HepG2 (cell line): Measurements from ENCODE around the gene AMBRA1. TPM values are rescaled to one million over a fixed set of nuclear protein-coding genes. Genes with fewer than 3 reads are reported as not detected.

Experiments
- ARNT2 ChIP-seq: sonication (generic); formaldehyde crosslinking; IDR thresholded peaks from 2 replicates; pipeline ENCODE4 v1.8.0; 2022; ENCODE audit warnings: mild to moderate bottlenecking, low read depth, missing genetic modification reagents, moderate library complexity
- BRD4 ChIP-seq: sonication (generic); formaldehyde crosslinking; IDR thresholded peaks from 2 replicates; pipeline ENCODE4 v1.4.0; 2020; ENCODE audit warnings: missing genetic modification reagents
- ELF3 ChIP-seq: IDR thresholded peaks from 2 replicates; pipeline ENCODE4 v1.6.1; 2016; ENCODE audit warnings: missing genetic modification reagents, missing compliant biosample characterization
- EZH2 ChIP-seq: conservative IDR thresholded peaks from 2 replicates; pipeline ENCODE4 v1.6.1; 2012; ENCODE audit warnings: mild to moderate bottlenecking, low read depth, low read length, moderate library complexity
- GATA4 ChIP-seq: sonication (generic); IDR thresholded peaks from 2 replicates; pipeline ENCODE4 v1.6.1; 2016; ENCODE audit warnings: antibody characterized with exemption, low read depth, borderline replicate concordance
- IRF1 ChIP-seq: sonication (generic); formaldehyde crosslinking; IDR thresholded peaks from 2 replicates; pipeline ENCODE4 v1.4.0; 2020; ENCODE audit warnings: low read depth, mild to moderate bottlenecking, missing genetic modification reagents
- KAT7 ChIP-seq: IDR thresholded peaks from 2 replicates; pipeline ENCODE4 v1.6.1; 2018; ENCODE audit warnings: borderline replicate concordance, missing compliant biosample characterization
- KAT8 ChIP-seq: IDR thresholded peaks from 2 replicates; pipeline ENCODE4 v1.6.1; 2016; ENCODE audit warnings: missing genetic modification reagents, missing compliant biosample characterization
- MAZ ChIP-seq, 2 experiments: sonication (generic) in 1 of 2; formaldehyde crosslinking in 1 of 2; IDR thresholded peaks; 2 replicates each; pipeline versions ENCODE4 v1.5.0 to v1.6.1; 2012 to 2020; ENCODE audit warnings: low read depth in 2 of 2, mild to moderate bottlenecking in 2 of 2, borderline replicate concordance in 1 of 2, improper control_type of control experiment in 1 of 2, low read length in 1 of 2, missing genetic modification reagents in 1 of 2, moderate library complexity in 1 of 2
- POLR2AphosphoS2 ChIP-seq: IDR thresholded peaks from 2 replicates; pipeline ENCODE4 v1.6.1; 2011; ENCODE audit warnings: low read depth, low read length, improper control_type of control experiment
- REPIN1 ChIP-seq: sonication (generic); formaldehyde crosslinking; IDR thresholded peaks from 2 replicates; pipeline ENCODE4 v1.8.0; 2022; ENCODE audit warnings: missing genetic modification reagents, low read depth, mild to moderate bottlenecking, borderline replicate concordance
- SAP130 ChIP-seq: IDR thresholded peaks from 2 replicates; pipeline ENCODE4 v1.6.1; 2016; ENCODE audit warnings: low read depth
- SOX6 ChIP-seq, 2 experiments: fragments of 450-650 bp in 1 of 2; sonication (generic) in 1 of 2; formaldehyde crosslinking in 1 of 2; IDR thresholded peaks; 2 replicates each; pipeline versions ENCODE4 v1.4.0 to v1.6.1; 2017 to 2020; ENCODE audit warnings: antibody characterized with exemption in 1 of 2, mild to moderate bottlenecking in 1 of 2, missing genetic modification reagents in 1 of 2
- THRA ChIP-seq: sonication (generic); formaldehyde crosslinking; IDR thresholded peaks from 2 replicates; pipeline ENCODE4 v1.4.0; 2020; ENCODE audit warnings: missing genetic modification reagents, borderline replicate concordance
- ZBTB44 ChIP-seq: sonication (generic); formaldehyde crosslinking; IDR thresholded peaks from 2 replicates; pipeline ENCODE4 v1.4.0; 2020; ENCODE audit warnings: missing genetic modification reagents
- ZFP36L2 ChIP-seq: sonication (generic); formaldehyde crosslinking; IDR thresholded peaks from 2 replicates; pipeline ENCODE4 v1.4.0; 2020; ENCODE audit warnings: missing genetic modification reagents
- ZFYVE20 ChIP-seq: sonication (generic); formaldehyde crosslinking; IDR thresholded peaks from 2 replicates; pipeline ENCODE4 v1.8.0; 2023; ENCODE audit warnings: low read depth, mild to moderate bottlenecking, moderate library complexity, missing genetic modification reagents, borderline replicate concordance
- ZNF737 ChIP-seq: sonication (generic); formaldehyde crosslinking; IDR thresholded peaks from 2 replicates; pipeline ENCODE4 v1.5.0; 2020; ENCODE audit warnings: missing genetic modification reagents, mild to moderate bottlenecking, borderline replicate concordance
- polyA plus RNA-seq, 8 experiments: library from polyadenylated mRNA; depleted of rRNA in 3 of 8; stranded (reverse) in 7 of 8; unstranded in 1 of 8; fragments of >200 nt; fragmentation: Illumina TruSeq in 4 of 8; extraction: Trizol in 4 of 8; gene quantifications; 2 replicates each; pipeline versions ENCODE4 v1.2.1 to v1.2.3, GENCODE V29; 2011 to 2016; ENCODE audit warnings: low read depth in 4 of 8, missing spikeins in 1 of 8, mixed read lengths in 1 of 8; ENCODE audit not compliant: insufficient read depth in 1 of 8
- total RNA-seq, 5 experiments: library from RNA; depleted of rRNA; stranded (reverse); fragments of >200 nt; fragmentation: Illumina TruSeq; extraction: Trizol; gene quantifications; 2 replicates each; pipeline ENCODE4 v1.2.3, GENCODE V29; 2016; ENCODE audit warnings: low read depth in 1 of 5
- TF ChIP-seq, protein P1 (sequence below): sonication (generic); formaldehyde crosslinking; IDR thresholded peaks from 2 replicates; pipeline ENCODE4 v1.4.0; 2020; ENCODE audit warnings: missing genetic modification reagents; ENCODE audit errors: not compliant biosample characterization
- TF ChIP-seq, protein P2 (sequence below): sonication (generic); formaldehyde crosslinking; IDR thresholded peaks from 2 replicates; pipeline ENCODE4 v1.9.0; 2022; ENCODE audit warnings: missing genetic modification reagents, mild to moderate bottlenecking, borderline replicate concordance

The AMBRA1 gene
- total and polyA plus RNA-seq, 2 of the 13 experiments (the other 11 are each of a cell fraction or from before 2014, with no cell fraction given) = 15.7 to 26.0 TPM

GRCh38 chr11:46389450-46390330 is 204.1 kb downstream of the AMBRA1 start (continued):
- TF ChIP-seq ZNF737 (CRISPR knock-in tag) (no peak), POLR2AphosphoS2 (no peak), THRA (CRISPR knock-in tag) (peak; percentile 9; the same call in 1 of the 2 replicates), ARNT2 (peak; percentile 64; the same call in 1 of the 2 replicates), ZBTB44 (CRISPR knock-in tag) (no peak), GATA4 (no peak), KAT7 (CRISPR knock-in tag) (no peak), MAZ (IDR thresholded peaks at IDR 0.05; ENCODE audit: borderline replicate concordance, low read depth, low read length) (no peak), MAZ (CRISPR knock-in tag; IDR thresholded peaks at IDR 0.05; ENCODE audit: low read depth) (peak; percentile 50; the same call in 1 of the 2 replicates), EZH2 (no peak), ZFYVE20 (no peak), ELF3 (CRISPR knock-in tag) (no peak), SAP130 (CRISPR knock-in tag) (peak; percentile 72), IRF1 (CRISPR knock-in tag) (no peak), ZFP36L2 (CRISPR knock-in tag) (no peak), SOX6 (IDR thresholded peaks at IDR 0.05) (no peak), SOX6 (CRISPR knock-in tag; IDR thresholded peaks at IDR 0.05) (peak; percentile 43), BRD4 (CRISPR knock-in tag) (0 out of 2 replicates have a peak, but pooled peaks have one; percentile 53), KAT8 (CRISPR knock-in tag) (peak; percentile 13; the same call in 1 of the 2 replicates), REPIN1 (CRISPR knock-in tag) (peak; percentile 62)
- TF ChIP-seq, protein P1, sequence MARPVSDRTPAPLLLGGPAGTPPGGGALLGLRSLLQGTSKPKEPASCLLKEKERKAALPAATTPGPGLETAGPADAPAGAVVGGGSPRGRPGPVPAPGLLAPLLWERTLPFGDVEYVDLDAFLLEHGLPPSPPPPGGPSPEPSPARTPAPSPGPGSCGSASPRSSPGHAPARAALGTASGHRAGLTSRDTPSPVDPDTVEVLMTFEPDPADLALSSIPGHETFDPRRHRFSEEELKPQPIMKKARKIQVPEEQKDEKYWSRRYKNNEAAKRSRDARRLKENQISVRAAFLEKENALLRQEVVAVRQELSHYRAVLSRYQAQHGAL = no peak
- TF ChIP-seq, protein P2, sequence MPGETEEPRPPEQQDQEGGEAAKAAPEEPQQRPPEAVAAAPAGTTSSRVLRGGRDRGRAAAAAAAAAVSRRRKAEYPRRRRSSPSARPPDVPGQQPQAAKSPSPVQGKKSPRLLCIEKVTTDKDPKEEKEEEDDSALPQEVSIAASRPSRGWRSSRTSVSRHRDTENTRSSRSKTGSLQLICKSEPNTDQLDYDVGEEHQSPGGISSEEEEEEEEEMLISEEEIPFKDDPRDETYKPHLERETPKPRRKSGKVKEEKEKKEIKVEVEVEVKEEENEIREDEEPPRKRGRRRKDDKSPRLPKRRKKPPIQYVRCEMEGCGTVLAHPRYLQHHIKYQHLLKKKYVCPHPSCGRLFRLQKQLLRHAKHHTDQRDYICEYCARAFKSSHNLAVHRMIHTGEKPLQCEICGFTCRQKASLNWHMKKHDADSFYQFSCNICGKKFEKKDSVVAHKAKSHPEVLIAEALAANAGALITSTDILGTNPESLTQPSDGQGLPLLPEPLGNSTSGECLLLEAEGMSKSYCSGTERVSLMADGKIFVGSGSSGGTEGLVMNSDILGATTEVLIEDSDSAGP (CRISPR knock-in tag) = peak; percentile 74; the same call in 1 of the 2 replicates
